AG20443 (cell line): ENCODE data around the gene RUVBL1.

ENCODE experiments used
- DNase-seq: peaks from one replicate; pipeline ENCODE4 v3.0.0; 2012; ENCODE audit warnings: low spot score, mixed read lengths

RUVBL1 gene

GRCh38 chr3:128083396-128083795, 40.2 kb downstream of the RUVBL1 start:
- DNase-seq = no peak

GRCh38 chr3:128082546-128082945, 41.1 kb downstream of the RUVBL1 start:
- no peak for DNase-seq

GRCh38 chr3:128081846-128082245, 41.8 kb downstream of the RUVBL1 start:
- DNase-seq = peak; percentile 75

DNA sequence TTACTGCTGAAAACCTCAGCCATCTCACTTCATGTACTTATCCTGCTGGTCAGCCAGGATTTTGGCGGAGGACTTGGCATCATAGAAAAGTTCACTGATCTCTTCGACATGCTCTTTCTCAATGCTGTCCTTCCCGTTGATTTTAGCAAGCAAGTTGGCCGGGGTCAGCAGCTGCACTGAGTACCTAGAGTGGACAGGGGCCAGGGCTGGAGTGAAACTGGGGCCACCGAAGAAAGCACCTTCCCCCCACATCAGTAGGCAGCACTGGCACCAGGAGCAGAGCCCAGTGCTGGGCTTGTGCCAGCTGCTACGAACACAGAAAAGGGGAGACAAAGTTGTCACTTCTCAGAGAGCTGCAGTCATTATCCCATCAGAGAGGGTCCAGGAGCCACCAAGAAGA, 42.4 kb downstream of the RUVBL1 start:
- DNase-seq = no peak

GRCh38 chr3:128080323-128081080, 43.1 kb downstream of the RUVBL1 start:
- DNase-seq = peak; percentile 73

DNA sequence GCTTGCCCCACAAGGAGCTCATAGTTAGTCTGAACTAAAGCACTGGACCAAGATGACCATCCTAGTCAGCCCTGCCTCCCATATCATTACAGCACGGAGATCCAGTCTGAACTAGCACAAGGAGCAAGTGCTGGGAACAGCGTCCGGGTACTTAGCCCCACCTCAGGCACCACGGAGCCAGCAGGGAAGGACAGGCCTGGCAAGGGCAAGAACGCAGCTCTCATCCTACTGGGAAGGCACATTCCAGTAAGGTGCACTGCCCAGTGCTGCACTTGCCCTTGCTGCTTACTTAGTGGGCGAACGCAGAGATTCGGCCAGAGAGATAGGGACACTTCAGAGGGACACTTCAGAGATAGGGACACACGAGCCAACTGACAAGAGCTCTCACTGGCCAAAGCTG, 43.8 kb downstream of the RUVBL1 start:
- DNase-seq = no peak

DNA sequence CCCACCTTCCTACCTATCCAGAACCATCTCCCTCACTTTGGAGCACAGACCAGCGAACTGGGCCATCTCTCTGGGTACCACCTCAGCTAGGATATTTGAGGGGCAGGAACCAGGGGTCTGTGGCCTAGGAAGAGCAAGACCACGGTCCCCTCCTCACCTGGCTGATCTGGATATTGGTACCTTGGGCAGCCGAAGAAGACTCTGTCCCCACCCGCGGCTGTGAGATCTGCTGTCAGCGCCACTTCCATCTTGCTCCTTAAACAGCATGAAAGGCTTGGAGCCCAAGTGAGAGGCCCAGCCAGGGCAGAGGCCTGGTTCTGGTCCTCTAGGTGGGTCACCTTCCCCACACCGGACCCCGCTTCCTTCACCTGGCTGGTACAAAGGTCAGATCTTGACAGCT, 44.7 kb downstream of the RUVBL1 start:
- DNase-seq = no peak

GRCh38 chr3:128078322-128078721, 45.3 kb downstream of the RUVBL1 start:
- no peak for DNase-seq

DNA sequence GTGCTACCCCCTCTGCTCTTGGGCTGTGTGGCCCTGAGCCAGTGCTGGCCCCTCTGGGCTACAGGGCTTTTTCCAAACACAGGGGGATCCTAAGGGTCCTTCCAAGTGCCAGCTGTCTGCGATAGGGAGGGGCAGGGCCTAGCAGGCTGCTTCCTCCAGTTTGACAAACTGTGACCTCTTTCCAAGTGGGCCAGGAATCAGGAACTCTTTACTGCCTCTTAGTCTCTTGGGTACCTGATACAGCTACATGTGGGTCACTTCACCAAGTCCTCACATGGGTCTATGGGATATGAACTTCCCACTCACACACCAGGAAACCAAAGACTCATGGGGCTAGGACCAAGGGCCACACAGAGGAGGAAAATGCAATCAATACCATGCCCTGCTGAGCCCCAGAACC, 45.9 kb downstream of the RUVBL1 start:
- no peak for DNase-seq

DNA sequence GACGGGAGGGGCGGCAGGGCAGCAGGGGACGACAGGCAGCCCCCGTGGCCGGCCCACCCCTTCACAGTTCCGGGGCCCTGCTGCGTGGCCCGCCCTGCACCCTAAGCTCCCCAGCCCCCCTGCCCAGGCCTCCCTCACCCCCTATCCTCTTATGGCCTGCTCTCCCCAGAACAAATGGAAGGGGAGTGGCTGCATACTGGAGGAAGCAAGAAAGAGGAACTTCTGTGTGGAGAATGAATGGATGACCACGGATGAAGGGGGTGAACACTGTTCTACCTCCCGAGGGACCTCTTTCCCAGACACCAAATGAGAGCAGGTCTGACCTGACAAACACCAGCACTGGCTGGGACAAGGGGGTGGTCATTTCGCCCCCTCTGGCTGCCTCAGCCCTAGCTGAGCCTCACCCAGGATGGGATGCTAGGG, 46.4 kb downstream of the RUVBL1 start:
- no peak for DNase-seq

DNA sequence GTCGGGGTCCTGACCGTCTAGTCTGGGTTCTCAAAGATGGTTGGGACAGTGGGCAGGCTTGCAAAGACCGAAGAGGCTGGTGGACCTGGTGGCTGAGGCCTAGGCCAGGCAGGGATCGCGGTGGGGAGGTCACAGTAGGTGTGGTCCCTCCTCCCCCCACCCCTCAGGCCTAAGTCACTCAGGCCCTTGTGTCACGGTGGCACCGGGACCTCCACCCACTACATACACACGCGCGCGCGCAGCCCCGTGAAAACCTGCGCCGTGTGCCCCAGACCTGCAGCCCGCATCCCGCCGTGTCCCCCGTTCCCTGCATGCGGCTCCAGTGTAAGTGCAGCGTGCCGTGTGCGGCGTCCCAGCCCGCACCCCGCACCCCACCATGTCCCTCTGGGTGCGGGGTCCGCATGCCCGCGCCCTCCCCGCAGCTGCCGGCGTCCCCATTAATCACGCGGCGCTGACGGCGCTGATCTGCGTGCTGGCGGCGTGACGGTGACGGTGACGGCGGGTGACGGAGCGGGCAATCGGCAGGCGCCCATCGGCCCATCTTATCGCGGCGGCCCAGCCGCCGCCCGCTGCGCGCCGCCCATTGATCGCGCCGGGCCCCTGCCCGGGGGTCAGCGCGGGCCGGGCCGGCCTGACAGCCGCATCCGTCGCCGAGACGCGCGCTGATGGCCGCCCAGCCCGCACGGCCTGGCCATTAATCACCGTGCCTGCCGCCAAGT, 47.0 kb downstream of the RUVBL1 start:
- no peak for DNase-seq

DNA sequence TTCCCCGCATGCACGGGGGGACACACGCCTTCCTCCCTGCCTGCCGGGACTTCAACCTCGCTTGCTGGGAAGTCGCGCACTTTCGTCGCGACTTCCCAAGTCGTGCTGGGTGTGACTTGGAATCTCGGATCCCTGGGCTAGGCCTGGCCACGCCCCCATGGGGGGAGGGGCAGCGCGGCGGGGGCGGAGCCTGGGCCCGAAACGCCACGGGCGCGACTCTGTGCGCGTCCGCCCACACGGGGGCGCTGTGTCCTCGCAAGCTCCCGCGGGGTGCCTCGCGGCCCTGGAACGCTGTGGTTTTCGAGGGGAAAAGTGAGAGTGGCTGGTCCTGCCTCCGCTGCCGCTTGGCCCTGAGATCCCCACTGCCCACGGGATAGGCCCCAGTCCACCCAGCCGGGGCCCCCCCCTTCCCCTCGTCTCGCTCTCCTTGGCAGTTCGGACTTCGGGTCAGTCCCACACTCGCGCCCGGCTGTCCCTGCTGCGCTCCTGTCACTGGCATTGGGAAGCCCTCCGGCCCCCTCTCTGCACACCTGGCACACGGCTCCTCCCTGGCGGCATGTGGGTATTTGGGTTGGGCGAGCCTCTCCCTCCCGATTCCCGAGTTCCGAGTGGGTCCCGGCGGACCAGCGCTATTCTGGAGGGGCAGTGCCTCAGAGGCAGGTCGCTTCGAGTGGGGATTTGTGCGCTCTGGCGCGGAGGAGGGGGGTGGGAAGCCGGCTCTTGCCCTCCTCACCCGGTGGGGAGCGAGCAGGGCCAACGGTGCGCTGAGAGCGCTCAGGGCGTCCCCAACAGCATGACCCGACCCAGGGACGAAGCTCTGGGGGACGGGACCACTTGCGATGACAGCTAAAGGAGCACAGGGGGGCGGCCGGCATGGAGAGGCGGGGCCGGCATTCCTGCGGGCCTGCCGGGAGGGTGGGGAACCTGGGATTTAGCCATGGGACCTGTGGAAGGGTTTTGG, 47.8 kb downstream of the RUVBL1 start:
- peak; percentile 95 for DNase-seq

DNA sequence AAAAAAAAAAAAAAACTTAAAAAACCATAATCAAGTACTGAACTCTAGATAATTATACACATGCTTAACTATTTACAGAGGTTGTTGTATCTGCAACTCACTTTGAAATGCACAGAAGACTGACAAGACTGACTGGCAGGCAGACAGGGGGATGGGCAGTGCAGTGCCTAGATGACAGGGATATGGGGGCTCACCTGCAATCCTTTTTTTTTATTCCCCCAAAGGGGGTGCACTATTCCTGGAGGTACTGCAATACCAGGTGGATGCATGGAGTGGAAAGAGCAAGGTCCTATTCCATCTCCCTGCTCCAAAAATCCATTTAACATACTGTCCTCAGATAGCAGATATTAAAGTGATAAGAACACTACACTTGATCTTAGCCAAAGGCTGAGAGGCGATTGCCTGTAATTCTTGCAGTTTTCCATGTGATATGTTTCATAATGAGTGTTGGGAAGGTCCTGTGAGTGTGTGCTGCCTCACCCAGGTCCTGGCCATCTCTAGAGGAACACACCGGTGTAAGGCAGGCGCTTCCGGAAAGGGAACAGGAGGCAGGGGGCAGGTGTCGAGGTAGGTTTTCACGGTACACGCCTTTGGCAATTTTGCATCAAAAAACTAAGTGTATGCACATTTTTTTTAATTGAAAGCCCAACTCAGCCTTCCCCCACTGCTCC, 48.6 kb downstream of the RUVBL1 start:
- no peak for DNase-seq

DNA sequence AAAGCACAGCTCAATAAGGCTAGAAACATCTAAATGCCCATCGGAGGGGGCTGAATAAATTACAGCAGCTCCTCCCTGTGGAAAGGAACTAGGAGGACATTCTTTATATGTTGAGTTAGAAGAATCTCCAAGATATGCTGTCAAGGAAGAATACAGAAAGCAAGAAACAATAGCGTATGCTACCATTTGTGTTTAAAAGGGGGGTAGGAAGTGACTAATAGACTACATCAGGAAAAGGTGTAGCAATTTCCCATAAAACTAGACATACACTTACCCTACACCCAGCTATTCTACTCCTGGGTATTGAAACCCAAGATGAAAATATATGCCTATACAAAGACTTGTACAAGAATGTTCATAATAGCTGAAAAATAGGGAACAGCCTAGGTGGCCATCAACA, 49.8 kb downstream of the RUVBL1 start:
- no peak for DNase-seq

DNA sequence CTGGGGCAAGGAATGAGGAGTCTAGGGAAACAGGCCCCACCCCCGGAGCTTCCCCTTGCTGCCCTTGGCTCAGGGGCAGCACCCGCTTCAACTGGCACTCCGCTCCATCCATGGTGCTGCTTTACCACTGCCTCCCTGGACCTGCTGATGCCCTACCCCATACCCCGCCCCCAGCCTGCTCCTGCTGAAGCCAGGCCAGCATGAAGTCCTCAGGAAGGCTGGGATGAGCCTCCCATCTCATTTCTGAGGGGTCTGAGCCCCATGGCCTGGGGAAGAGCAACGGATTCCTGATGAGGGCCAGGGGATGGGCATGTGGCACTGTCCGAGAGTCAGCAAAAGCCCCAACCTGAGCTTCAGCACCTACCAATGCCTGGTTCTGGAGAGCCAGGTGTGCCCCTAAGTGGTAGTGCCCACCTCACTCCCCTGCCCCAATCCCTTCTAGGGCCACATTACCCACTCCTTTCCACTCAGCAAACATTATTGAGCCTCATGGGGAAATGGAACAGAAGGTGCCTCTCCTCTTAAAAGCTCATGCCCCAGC, 50.4 kb downstream of the RUVBL1 start:
- no peak for DNase-seq

DNA sequence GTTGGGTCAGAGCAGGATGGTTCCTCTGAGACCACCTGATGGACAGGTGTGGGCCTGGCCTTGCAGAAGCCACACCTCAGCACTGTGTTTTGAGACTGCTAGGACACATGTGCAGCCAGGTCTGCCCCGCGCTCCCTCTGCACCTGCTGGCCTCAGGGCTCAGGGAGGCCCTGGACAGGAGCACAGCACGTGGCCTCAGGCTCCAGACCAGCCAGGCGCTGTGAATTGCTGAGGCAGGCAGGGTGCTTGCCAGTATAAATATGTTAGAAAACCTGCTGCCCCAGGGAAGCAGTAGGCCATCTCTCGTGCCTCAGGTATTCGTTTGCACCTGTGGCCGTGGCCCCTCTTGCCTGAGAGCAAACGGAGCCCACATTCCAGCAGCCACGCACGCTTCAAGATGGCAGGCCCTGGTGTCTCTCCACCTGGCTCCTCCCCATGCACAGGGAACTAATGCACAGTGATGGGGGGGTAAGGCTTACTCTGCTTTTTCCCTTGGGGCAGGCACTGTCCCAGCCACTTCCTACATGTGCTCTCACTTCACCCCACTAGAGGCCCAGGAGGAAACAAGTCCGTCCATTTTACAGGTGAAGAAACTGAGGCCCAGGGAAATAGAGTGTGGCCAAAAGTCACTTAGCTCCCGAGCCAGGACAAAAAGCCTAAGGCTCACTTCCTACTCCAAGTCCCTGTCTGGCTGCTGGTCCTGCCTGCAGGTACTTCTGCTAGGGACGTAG, 51.0 kb downstream of the RUVBL1 start:
- no peak for DNase-seq

DNA sequence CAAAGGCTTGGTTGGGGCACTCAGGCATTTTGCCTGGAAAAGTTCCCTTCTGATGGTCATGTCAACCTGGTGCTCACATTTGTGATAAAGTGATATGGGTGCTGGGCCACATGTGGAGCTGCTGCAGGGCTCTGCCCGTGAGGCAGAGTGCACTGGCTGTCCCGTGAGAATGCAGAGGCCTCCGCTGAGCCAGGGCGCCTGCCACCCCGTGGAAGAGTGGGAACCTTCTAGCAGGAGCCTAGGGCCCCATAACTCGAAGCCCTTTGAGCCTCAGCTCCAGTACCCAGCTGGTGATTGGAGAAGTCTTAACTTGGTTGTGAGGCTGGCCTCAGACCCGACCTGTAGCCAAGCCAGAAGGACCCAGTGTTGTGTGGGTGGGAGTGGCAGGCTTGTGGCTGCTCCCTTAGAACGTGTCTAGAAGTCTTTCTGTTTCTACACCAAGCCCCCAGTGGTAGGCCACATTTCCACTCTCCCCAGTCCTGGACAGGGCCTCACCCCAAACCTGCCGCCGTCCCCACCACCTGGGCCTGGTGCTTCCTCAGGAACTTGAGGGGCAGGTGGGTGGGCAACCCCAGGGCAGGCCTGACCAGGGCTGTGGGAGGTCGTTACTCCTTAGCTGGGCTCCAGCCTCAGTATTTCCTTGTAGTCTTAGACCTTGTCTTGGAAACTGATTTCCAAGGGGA, 51.7 kb downstream of the RUVBL1 start:
- DNase-seq = no peak

GRCh38 chr3:128070898-128071591, 52.6 kb downstream of the RUVBL1 start:
- DNase-seq = no peak

- no peak for DNase-seq
Measured at GRCh38 chr3:128069271-128069670, 54.3 kb downstream of the RUVBL1 start.

GRCh38 chr3:128068156-128068620, 55.4 kb downstream of the RUVBL1 start:
- peak; percentile 47 for DNase-seq
